HEK293T (cell line): ENCODE results near the gene FTCD.

Source experiments
- ARNT ChIP-seq: fragments of 450-650 bp; IDR thresholded peaks from 2 replicates; pipeline ENCODE4 v1.6.1; 2017; ENCODE audit warnings: mild to moderate bottlenecking
- BHLHE40 ChIP-seq: fragments of 450-650 bp; IDR thresholded peaks from 2 replicates; pipeline ENCODE4 v1.6.1; 2016; ENCODE audit warnings: mild to moderate bottlenecking, moderate library complexity, borderline replicate concordance
- ELF4 ChIP-seq: fragments of 450-650 bp; IDR thresholded peaks from 2 replicates; pipeline ENCODE4 v1.6.1; 2017; ENCODE audit warnings: antibody characterized with exemption
- FOXA1 ChIP-seq: fragments of 450-650 bp; IDR thresholded peaks from 2 replicates; pipeline ENCODE4 v1.6.1; 2016; ENCODE audit warnings: mild to moderate bottlenecking
- FOXK2 ChIP-seq: fragments of 450-650 bp; IDR thresholded peaks from 2 replicates; pipeline ENCODE4 v1.6.1; 2016; ENCODE audit warnings: mild to moderate bottlenecking
- FOXM1 ChIP-seq: fragments of 450-650 bp; IDR thresholded peaks from 2 replicates; pipeline ENCODE4 v1.6.1; 2017; ENCODE audit warnings: mild to moderate bottlenecking, borderline replicate concordance
- HDGF ChIP-seq: fragments of 450-650 bp; IDR thresholded peaks from 2 replicates; pipeline ENCODE4 v1.6.1; 2017; ENCODE audit warnings: antibody characterized with exemption, borderline replicate concordance
- L3MBTL2 ChIP-seq: fragments of 450-650 bp; conservative IDR thresholded peaks from 2 replicates; pipeline ENCODE4 v1.6.1; 2016; ENCODE audit warnings: mild to moderate bottlenecking
- ZNF384 ChIP-seq: fragments of 450-650 bp; IDR thresholded peaks from 2 replicates; pipeline ENCODE4 v1.6.1; 2016

GRCh38 chr21:46096596-46097335 lies 58.6 kb downstream of the FTCD start:
- TF ChIP-seq L3MBTL2 (no peak), HDGF (no peak), ZNF384 (no peak), BHLHE40 (no peak), FOXK2 (no peak), FOXM1 (no peak), ARNT (no peak), FOXA1 (no peak), ELF4 (no peak)
